ENCODE results near the gene ZNF136.

Gene ZNF136

DNA sequence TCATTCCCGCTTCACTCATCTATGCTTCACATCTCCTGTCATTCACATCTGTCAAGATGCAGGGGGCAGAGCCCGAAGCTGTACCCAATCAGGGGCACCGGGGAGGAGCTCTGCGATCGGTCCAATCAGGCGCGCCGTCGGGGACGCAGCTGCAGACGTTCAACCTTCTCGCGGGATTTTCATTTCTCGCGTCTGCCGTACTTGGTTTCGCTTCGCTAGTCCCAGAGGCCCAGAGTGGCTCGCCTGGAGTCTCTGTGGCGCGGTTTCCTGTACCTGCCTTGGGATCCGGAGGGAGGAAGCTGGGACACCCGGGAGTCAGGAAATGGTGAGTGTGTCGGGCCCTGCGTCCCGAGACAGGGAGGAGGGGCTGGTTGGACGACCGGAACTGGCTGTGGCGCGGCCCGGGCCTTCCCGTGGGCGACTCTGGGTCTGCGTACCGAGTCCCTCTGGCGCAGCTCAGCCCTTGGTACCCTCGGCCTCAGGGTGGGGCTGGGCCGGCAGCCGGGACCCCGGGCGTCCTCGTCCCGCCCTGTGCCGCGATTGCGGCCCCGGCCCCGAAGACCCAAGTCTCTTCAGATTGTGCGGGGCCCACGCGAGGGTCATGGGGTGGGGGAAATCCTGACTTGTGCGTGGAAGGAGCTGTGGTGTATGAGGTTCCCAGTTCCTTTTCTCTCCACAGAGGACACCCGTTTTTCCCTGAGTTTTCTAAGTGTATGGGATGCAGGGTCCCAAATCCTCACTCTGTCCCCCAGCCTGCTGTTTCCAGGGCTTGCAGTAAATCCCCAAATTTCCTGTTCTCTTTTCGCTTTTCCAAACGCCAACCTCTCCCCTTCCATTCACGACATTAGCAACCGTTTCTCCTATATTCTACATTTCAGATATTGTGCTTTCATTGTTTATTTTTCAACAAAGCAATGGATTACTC lies at the start of gene ZNF136:
TSS of gene ZNF136 (plus strand) at position 215 of the 925 bp plus-strand sequence. CDS start at position 323, 108 bp downstream.
- peak; percentile 97 for DNase-seq (ENCODE audit: low spot score)

DNA sequence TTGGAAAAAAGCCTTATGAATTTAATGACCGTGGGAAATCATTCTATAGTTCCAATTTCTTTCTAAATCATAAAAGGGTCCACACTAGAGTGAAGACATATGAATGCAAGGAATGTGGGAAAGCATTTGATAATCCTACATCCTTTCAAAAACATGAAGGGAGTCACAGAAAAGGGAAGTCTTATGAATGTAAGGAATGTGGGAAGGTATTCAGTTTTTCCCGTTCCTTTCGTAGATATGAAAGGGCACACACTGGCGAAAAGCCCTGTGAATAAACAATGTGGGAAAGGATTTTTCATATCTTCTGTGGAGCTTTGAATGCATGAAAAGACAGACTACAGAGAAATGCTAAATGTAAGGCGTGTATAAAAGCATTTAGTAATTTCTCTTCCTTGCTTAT lies 49.8 kb upstream of the ZNF136 start:
- DNase-seq (ENCODE audit: low spot score), result no peak

DNA sequence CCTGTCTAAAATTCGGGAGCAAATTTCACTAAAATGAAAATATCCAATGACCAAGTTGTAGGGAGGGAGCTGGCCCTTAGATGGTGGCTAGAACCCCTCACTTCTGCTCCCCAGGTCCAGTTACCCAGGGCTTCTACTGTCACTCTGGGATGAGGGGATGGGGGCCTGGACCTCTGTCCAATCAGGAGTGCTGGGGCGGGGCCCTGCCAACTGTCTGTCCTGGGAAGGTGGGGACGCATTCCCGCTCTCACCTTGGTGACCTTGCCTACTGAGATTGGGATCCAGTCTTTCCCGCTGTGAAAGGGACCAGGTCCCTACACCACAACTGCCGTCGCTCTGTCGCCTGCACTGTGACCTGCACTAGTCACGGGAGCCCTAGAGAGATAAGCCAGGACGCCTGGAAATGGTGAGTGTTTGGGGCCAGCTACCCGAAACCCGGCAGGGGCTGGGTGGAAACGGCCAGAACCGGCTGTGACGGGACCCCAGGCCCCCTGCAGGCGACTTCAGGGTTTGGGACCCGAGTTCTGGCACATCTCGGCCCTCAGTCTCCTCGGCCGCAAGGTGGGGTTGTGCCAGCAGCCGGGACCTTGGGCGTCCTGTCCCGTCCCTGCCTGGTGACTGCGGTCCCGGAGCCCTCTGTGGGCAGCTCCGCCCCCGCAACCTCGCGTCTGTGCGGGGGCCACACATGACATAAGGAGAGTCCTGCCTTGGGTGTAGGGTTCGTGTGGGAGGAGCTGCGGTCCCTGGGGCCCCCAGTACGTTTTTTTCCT lies 45.5 kb upstream of the ZNF136 start:
- no peak for DNase-seq (ENCODE audit: low spot score)

DNA sequence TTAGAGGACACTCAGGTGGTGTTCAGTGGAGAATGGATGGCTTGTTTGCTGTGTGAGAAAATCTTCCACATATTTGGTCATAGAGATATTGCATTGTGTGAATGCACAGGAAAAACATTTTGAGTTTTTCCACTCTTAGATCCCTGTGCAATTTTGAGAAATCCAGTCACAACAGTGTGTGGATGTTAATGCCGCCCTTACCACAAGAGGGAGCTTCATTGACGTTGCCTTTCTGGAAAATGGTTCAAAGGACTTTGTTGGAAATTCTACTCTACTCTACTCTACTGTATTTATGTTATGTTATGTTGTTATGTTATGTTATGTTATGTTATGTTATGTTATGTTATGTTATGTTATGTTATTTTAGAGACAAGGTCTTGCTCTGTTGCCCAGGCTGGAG lies 36.2 kb upstream of the ZNF136 start:
- no peak for DNase-seq (ENCODE audit: low spot score)

DNA sequence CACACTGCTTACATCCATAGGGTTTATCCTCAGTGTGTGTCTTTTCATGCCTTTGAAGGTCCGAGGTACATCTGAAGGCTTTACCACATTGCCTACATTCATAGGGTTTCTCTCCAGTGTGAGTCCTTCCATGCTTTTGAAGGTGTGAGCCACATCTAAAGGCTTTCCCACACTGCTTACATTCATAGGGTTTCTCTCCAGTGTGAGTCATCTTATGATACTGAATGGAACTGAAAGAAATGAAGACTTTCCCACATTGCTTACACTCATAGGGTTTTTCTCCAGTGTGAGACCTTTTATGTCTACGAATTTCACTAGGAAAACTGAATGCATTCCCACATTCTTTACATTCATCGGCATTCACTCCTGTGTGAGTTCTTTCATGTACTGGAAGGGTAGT lies 29.8 kb upstream of the ZNF136 start:
- DNase-seq (ENCODE audit: low spot score), result no peak

DNA sequence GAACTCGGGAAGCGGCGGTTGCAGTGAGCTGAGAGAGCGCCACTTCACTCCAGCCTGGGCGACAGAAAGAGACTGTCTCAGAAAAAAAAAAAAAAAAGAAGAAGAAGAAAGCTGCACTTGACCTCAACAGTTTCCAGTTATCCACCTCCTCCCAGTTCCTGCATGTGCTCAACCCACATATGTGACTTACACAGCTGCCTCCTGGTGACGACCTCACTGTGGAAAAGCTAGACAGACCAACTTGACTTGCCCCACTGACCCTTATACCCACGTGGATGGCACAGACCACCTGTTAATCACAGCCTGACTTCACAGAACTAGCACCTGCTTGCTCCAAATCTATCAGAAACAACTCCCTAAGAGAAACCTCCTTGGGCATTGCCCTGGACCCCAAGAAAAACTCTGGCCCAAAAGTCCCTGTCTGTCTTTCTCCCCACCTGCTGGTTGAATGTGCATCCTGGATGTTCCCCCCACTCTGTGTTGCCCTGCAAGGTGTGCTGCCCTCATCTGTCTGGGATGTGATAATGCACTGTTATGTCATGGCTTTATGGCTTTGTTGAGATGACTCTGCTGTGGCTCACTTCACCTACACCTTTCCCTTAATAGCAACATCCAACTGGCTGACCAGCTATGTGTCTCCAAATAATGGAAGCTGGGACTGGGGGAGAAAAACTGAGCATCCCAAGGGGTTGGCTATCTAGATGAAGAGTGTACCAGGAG lies 25.5 kb upstream of the ZNF136 start:
- no peak for DNase-seq (ENCODE audit: low spot score)

DNA sequence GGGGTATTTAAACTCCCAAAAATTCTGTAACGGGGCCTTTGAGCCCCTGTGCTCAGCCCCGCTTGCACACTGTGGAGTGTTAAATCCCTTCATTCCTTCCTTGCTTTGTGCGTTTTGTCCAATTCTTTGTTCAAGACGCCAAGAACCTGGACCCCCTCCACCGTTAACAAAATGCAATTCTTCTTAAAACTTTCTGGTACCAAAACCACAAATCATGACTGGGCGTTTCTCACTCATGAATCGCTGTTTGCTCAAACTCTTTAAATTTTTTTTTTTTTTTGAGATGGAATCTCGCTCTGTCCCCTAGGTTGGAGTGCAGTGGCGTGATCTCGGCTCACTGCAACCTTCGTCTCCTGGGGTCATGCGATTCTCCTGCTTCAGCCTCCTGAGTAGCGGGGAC lies 23.6 kb upstream of the ZNF136 start:
- no peak for DNase-seq (ENCODE audit: low spot score)

DNA sequence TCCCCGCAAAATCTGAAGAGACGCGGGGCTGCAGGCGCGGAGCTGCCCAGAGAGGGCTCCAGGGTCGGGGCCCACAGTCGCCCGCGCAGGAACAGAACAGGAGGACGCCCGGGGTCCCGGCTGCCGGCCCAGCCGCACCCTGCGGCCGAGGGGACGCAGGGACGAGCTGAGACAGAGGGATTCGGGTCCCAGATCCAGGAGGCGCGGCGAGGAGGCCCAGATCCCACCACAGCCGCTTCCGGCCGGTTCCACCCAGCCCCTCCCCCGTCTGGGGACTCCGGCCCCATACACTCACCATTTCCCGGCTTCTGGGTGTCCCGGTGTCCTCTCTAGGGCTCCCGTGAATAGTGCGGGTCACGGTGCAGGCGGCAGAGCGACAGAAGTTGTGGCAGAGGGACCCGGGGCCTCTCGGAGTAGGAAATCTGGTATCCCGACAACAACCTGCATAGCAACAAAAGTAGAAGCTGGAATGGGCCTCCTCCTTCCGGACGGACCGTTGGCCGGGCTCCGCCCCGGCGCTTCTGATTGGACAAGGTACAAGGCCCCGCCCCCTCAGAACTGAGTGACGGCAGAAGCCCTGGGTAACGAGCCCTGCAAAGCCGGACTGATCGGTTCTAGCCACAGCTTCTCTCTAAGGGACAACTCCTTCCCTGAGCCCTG lies 22.9 kb upstream of the ZNF136 start, which contains the start of gene ZNF20:
TSS of gene ZNF20 (minus strand) at position 466 of the 660 bp plus-strand sequence. CDS start at position 298, 168 bp downstream.
- DNase-seq (ENCODE audit: low spot score), result peak; percentile 95

DNA sequence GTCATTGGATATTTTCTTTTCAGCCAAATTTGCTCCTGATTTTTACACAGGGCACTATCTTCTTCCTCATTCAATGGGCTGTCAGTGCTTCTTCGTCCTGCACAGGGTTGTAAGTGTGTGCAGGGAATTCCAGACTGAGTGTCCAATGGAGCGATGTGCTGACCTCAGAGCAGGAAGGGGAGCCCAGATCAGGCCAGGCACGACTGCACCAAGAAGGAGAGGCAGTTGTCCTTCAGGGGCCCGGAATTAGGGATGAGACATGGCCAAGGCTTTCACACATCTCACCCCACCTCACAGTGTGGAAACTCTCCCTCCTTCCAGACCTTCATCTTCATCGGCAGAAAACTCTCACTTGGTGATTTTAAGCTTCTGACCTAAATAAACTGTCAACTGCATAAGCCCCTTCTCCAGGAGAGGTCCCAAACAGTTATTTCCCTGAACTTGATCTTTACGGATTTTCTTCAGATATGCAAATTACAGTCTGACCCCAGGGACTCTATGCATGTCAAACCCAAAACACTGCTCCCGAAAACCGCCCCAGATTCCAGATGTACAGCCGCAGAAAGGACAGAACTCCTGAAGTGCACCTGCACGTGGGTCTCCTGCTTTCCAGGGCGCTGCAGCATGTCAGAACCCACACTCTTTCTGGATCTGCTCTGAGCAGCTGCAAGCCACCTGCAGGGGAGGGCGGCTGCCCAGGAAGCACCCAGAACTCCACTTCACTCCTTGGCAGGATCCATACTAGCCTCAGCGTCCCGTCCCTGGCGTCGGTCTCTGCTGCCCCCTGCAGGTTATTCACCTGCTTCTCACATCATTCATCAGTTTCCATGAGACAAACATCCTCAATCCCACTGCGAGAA lies 22.1 kb upstream of the ZNF136 start:
- DNase-seq (ENCODE audit: low spot score), result peak; percentile 85

DNA sequence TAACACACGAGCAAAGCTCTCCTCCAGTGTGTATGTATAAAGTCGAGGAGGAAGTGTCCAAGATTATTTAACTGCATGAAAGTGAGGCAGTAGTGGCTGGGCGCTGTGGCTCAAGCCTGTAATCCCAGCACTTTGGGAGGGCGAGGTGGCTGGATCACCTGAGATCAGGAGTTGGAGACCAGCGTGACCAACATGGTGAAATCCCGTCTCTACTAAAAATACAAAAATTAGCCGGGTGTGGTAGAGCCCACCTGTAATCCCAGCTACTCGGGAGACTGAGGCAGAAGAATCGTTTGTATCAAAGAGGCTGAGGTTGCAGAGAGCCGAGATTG lies 21.5 kb upstream of the ZNF136 start:
- DNase-seq (ENCODE audit: low spot score), result no peak

DNA sequence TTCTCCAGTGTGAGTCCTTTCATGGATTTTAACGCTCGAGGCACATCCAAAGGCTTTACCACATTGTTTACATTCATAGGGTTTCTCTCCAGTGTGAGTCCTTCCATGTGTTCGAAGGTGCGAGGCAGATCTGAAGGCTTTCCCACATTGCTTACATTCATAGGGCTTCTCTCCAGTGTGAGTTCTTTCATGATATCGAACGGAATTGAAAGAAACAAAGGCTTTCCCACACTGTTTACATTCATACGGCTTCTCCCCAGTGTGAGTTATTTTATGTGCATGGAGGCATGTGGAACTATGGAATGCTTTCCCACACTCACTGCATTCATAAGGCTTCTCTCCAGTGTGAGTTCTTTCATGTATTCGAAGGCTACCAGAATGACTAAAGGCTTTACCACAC lies 17.5 kb upstream of the ZNF136 start:
- no peak for DNase-seq (ENCODE audit: low spot score)

DNA sequence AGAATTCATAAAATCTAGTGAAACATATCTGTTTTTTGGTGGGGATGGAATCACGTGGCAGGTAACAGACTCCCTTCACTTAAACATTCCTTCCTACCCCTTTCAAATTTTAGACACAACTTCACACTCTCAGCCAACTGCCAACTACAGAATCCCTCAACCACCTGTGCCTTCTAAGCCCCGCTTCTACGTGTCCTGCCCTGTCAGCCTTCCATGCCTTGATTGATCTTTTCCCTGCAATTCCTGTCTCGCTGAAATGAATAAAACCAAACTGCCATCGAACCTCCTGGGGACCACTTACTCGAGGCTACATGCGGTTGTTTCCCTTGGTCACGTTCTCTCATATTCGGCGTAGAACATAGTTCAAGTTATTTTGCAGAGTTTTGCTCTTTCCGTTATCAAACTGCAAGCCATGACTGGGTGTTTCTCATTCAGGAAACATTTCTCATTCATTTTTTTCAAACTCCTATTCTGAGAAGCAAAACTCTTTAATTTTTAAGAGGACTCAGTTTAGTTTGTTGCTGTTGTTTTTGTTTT lies 7.5 kb upstream of the ZNF136 start:
- DNase-seq (ENCODE audit: low spot score), result no peak

DNA sequence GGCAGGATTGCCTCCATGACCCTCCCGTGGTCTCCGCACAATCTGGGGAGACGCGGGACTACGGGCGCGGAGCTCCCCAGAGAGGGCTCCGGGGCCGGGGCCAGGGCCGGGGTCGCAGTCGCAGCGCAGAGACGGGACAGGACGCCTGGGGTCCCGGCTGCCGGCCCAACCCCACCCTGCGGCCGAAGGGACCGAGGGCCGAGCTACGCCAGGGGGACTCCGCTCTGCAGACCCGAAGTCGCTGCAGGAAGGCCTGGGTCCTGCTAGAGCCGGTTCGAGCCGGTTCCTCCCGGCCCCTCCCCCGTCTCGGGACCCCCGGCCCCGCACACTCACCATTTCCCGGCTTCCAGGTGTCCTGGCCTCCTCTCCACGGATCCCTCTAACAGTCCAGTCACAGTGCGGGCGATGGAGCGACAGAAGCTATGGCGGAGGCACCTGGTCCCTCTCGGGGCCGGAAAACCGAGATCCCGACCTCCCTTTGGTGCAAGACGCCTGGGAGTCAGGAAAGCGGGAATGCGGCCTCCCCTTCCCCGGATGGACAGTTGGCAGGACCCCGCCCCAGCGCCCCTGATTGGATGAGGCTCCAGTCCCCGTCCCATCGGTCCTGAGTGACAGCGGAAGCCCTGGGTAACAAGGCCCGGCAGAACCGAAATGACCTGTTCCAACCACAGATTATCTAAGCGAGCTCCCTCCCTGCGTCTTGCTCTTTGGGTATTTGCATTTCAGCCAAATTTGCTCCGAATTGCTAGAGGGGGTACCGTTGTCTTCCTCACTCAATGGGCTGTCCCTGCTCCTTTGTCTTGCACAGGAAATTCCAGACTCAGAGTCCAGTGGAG lies 6.5 kb upstream of the ZNF136 start, which contains the start of gene ZNF625:
TSS of gene ZNF625 (minus strand) at position 512 of the 836 bp plus-strand sequence. CDS start at position 336, 176 bp downstream.
- DNase-seq (ENCODE audit: low spot score), result peak; percentile 89

DNA sequence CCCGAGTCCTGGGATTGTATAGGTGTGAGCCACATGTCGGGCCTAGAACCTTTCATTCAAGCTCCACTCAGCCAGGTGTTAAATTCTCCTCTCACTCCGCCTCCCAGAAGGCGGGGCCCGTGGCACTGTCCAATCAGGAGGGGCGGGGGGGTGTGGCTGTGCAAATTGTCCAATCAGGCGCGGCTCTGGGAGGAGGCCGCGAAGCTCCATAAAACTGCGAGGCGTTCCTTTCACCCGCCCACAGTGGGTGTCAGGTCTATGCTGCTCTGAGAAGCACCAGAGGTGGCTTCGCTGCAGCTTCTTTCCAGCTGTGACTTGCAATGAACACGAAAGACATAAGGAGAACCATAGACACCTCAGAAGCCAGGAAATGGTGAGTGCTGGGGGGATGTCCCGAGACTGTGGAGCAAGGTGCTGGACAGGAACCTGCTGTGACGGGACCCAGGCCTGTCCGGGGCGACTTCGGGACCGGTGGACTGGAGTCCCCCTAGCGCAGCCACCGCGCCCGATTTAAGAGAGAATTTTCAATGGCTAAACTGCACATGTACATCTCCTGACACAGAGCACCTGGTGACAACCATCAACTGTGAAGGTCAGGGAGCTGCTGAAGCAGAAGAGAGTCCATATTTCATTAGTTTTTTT lies 3.0 kb upstream of the ZNF136 start:
- DNase-seq (ENCODE audit: low spot score), result no peak

DNA sequence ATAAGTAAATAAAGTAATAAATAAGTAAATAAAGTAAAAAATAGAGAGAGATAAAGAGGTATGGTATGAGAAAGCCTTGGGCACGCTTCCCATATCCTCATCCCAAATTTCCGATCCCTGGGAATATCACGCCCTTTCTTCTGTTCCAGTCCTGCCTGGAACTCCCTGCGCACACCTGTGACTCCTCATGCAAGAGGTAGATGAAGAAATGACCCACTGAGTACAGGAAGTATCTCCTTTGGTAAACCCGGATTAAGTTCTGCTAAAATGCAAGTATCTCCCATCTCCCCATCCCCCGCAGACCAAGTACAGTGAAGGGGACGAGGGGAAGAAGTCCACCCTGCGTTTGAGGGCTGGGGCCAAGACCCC lies 399 bp upstream of the ZNF136 start:
- no peak for DNase-seq (ENCODE audit: low spot score)

DNA sequence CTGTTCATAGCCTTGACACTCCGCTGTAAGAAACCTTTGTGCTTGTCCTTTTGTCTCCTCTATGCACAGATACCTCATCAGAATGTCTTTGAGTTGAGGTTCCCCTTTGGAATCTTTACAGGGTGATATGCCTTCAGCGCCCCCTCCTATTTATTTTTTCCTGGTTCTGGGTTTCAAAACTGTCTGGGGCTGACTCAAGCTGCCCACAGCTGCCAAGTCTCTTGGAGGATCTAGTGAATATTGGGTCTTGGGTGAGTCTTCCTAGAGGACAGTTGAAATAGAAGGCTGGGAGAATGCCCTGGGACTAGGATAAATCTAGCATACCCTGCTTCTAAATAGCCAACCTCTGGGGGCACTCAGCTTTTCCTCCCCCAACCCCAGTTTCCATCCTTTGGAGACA lies 930 bp downstream of the ZNF136 start:
- DNase-seq (ENCODE audit: low spot score), result peak; percentile 36

DNA sequence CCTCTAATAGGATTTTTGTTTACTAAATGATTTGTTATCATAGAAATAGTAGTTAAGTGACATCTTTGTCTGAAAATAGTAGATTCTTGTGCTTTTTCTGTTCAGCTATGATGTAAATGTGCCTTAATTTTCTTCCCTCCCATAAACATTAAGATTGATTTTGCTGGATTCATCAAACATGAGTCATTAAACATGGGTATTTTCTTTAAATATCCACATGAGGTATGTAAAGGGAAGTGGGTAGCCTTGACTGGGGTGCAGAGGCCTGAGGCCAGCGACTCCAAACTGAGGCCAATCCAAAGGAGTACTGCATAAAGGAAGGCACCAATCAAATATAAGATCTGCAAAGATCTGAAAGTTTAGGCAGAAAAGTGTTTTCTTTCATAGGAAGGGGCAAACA lies 3.7 kb downstream of the ZNF136 start:
- DNase-seq (ENCODE audit: low spot score), result no peak

DNA sequence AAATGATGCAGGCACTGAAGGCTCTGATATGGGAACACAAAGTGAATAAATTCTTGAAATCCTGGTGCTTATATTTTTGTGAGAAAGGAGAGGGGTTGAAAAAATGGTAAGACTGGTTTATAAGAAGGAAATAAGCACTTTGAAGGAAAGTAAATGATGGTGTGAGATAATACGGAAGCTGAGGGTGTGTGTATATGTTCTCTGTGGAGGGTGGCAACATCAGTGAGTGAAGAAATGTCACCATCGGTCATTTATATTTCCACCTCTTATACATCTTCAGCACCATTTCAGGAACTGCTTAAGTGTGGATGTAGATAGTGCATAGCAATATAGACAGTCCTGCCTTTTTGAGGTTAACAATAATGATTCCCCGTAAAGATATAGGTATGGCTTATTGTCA lies 17.5 kb downstream of the ZNF136 start:
- no peak for DNase-seq (ENCODE audit: low spot score)

DNA sequence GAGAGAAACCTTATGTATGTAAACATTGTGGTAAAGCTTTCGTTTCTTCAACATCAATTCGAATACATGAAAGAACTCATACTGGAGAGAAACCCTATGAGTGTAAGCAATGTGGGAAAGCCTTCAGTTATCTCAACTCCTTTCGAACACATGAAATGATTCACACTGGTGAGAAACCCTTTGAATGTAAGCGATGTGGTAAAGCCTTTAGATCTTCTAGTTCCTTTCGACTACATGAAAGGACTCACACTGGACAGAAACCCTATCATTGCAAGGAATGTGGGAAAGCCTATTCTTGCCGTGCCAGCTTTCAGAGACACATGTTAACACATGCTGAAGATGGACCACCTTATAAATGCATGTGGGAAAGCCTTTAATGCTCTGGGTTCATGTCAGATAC lies 24.7 kb downstream of the ZNF136 start:
- DNase-seq (ENCODE audit: low spot score), result no peak
